HCT116 (cell line): ENCODE measurements around the gene ANKFN1. TPM values are rescaled to one million over a fixed set of nuclear protein-coding genes. Genes with fewer than 3 reads are reported as not detected.

Experiments
- ATAC-seq: fragments of 200-7000 bp; cut with Tn5 transposase; 2 replicates; pipeline ENCODE4 v1.9.1; 2020; ENCODE audit warnings: mild to moderate bottlenecking, moderate library complexity
- BruUV-seq: library from RNA; stranded (reverse); fragments of 400-500 nt; replicated peaks from 2 replicates; lab custom pipeline; 2021; lab: Mats Ljungman, UMichigan
- CTCF ChIA-PET: fragments of 300-600 bp; sonication (Branson Sonifier 250); formaldehyde crosslinking; loops from one replicate; lab custom pipeline; 2021; ENCODE audit warnings: antibody characterized with exemption; lab: Charles Lee
- POLR2A ChIA-PET: fragments of 300-600, 350-600 bp; sonication (Branson Sonifier 250); formaldehyde crosslinking; loops from one replicate; lab custom pipeline; 2021; ENCODE audit warnings: antibody characterized with exemption; lab: Charles Lee
- RAD21 ChIA-PET, 2 experiments: fragments of 300-600 bp; sonication (Branson Sonifier 250); formaldehyde crosslinking; loops; one replicate each; lab custom pipeline; 2023; ENCODE audit warnings: low total read pairs in 2 of 2; ENCODE audit not compliant: uncharacterized antibody in 2 of 2, unreplicated experiment in 2 of 2, low non-redundant PET in 1 of 2; lab: Charles Lee
- DNase-seq: peaks from one replicate; pipeline ENCODE4 v3.0.0-alpha.2; 2010; ENCODE audit warnings: low read depth, low spot score
- H2AFZ ChIP-seq: fragments of 200-600 bp; shearing (Covaris generic), sonication (generic); 2 replicates; pipeline ENCODE4 v1.6.1; 2017; ENCODE audit warnings: low read depth, mixed run types, mixed read lengths, antibody characterized with exemption, low read length; ENCODE audit not compliant: poor library complexity, severe bottlenecking
- H3K27ac ChIP-seq: 2 replicates; pipeline ENCODE4 v1.5.1; 2012; ENCODE audit warnings: low read depth, low read length
- H3K27me3 ChIP-seq: fragments of 200-600 bp; sonication (generic); 2 replicates; pipeline ENCODE4 v1.6.1; 2016; ENCODE audit warnings: mixed run types, low read length, mixed read lengths; ENCODE audit not compliant: insufficient read depth
- H3K36me3 ChIP-seq, 2 experiments: fragments of 200-500 bp in 1 of 2; fragments of 200-600 bp in 1 of 2; sonication (Bioruptor generic) in 1 of 2; sonication (generic) in 1 of 2; 2 replicates each; pipeline versions ENCODE4 v1.5.1 to v1.6.1; 2014 to 2016; ENCODE audit warnings: low read length in 2 of 2, inconsistent platforms in 1 of 2, mixed read lengths in 1 of 2, mixed run types in 1 of 2; ENCODE audit not compliant: insufficient read depth in 2 of 2, control insufficient read depth in 1 of 2
- H3K4me1 ChIP-seq, 2 experiments: fragments of 200-600 bp in 1 of 2; sonication (generic) in 1 of 2; 2 replicates each; pipeline versions ENCODE4 v1.5.1 to v1.6.1; 2012 to 2017; ENCODE audit warnings: low read length in 2 of 2, inconsistent platforms in 1 of 2, mild to moderate bottlenecking in 1 of 2, mixed read lengths in 1 of 2, mixed run types in 1 of 2, moderate library complexity in 1 of 2; ENCODE audit not compliant: insufficient read depth in 2 of 2, control insufficient read depth in 1 of 2
- H3K4me2 ChIP-seq: fragments of 200-600 bp; sonication (generic); 2 replicates; pipeline ENCODE4 v1.6.1; 2017; ENCODE audit warnings: mixed run types, low read length, mixed read lengths
- H3K4me3 ChIP-seq, 2 experiments: fragments of 200-600 bp in 1 of 2; sonication (generic) in 1 of 2; replicated peaks in 1 of 2; 2 replicates each; pipeline ENCODE4 v1.5.1; 2011 to 2016; ENCODE audit warnings: low read length in 2 of 2, control low read depth in 1 of 2, low read depth in 1 of 2, mild to moderate bottlenecking in 1 of 2, mixed read lengths in 1 of 2, mixed run types in 1 of 2
- H3K79me2 ChIP-seq: fragments of 200-600 bp; sonication (generic); 2 replicates; pipeline ENCODE4 v1.6.1; 2017; ENCODE audit warnings: mild to moderate bottlenecking, mixed run types, low read length, moderate library complexity, mixed read lengths; ENCODE audit not compliant: insufficient read depth
- H3K9ac ChIP-seq: fragments of 200-600 bp; sonication (generic); 2 replicates; pipeline ENCODE4 v1.6.1; 2016; ENCODE audit warnings: low read length, mixed read lengths
- H3K9me2 ChIP-seq: fragments of 200-600 bp; sonication (generic), shearing (Covaris generic); 2 replicates; pipeline ENCODE4 v1.6.1; 2017; ENCODE audit warnings: mixed run types, mild to moderate bottlenecking, moderate library complexity; ENCODE audit not compliant: insufficient read depth
- H3K9me3 ChIP-seq, 2 experiments: fragments of 200-500 bp in 1 of 2; fragments of 200-600 bp in 1 of 2; sonication (Bioruptor generic) in 1 of 2; sonication (generic) in 1 of 2; 2 replicates each; pipeline ENCODE4 v1.6.1; 2014 to 2017; ENCODE audit warnings: low read length in 2 of 2, mixed read lengths in 2 of 2, inconsistent platforms in 1 of 2, low read depth in 1 of 2, mild to moderate bottlenecking in 1 of 2, mixed run types in 1 of 2, moderate library complexity in 1 of 2; ENCODE audit not compliant: control insufficient read depth in 1 of 2, insufficient read depth in 1 of 2
- H4K20me1 ChIP-seq: fragments of 200-600 bp; sonication (generic), shearing (Covaris generic); 2 replicates; pipeline ENCODE4 v1.6.1; 2017; ENCODE audit warnings: mixed run types, mild to moderate bottlenecking, moderate library complexity; ENCODE audit not compliant: insufficient read depth
- RAD21 ChIP-seq: IDR thresholded peaks from 2 replicates; pipeline ENCODE4 v1.6.1; 2012; ENCODE audit warnings: low read depth, mild to moderate bottlenecking
- SP1 ChIP-seq: IDR thresholded peaks from 2 replicates; pipeline ENCODE4 v1.6.1; 2012; ENCODE audit warnings: low read depth
- TCF7L2 ChIP-seq: IDR thresholded peaks from 2 replicates; pipeline ENCODE4 v1.7.0; 2011; ENCODE audit warnings: borderline replicate concordance, inconsistent platforms; ENCODE audit not compliant: insufficient read depth, insufficient read length; ENCODE audit errors: extremely low read depth
- YY1 ChIP-seq: IDR thresholded peaks from 2 replicates; pipeline ENCODE4 v1.6.1; 2011; ENCODE audit warnings: low read length, low read depth, moderate library complexity, mild to moderate bottlenecking; ENCODE audit not compliant: insufficient replicate concordance; ENCODE audit errors: extremely low read depth
- ZNF274 ChIP-seq: fragments of 200-500 bp; sonication (Bioruptor generic); IDR thresholded peaks from 2 replicates; pipeline ENCODE4 v1.6.1; 2014; ENCODE audit warnings: mild to moderate bottlenecking, low read depth, low read length, inconsistent platforms
- intact Hi-C: fragments of 100-400 bp; cut with micrococcal nuclease; formaldehyde crosslinking; loops from 2 replicates; pipeline ENCODE4 v1.10.0; 2022
- total RNA-seq: library from RNA; stranded (reverse); gene quantifications from one replicate; pipeline ENCODE4 v1.2.1, GENCODE V29; 2021; ENCODE audit not compliant: unreplicated experiment
- TF ChIP-seq, protein P1 (sequence below): IDR thresholded peaks from 2 replicates; pipeline ENCODE4 v1.6.1; 2012; ENCODE audit warnings: low read depth

Gene ANKFN1
- total RNA-seq, 1 experiment from 2014 or later: 1.1 TPM

DNA sequence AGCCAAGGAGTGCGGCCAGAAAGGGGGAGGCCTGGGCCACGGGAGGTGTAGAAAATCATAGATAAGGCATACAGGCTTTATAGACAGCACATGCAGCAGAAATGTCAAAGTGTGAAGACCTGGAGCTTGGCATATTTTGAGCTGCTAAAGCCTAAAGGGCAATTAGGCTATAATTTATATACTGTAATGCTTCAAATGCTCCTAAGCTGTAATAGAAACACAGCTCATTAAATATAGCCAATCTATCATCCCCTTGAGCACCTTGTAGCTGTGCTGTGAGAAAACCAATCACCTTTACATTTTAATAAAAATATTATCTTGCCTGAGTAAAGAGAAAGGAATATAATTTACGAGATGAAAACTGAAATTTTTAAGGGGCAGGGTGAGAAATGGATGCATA is 342.3 kb downstream of the ANKFN1 start:
- no peak overlapping the region for H2AFZ ChIP-seq
- no peaks in the 10 kb centered on the region for H3K79me2 ChIP-seq
- H3K9ac ChIP-seq: no peak overlapping the region
- DNase-seq: no peak
- H3K27me3 ChIP-seq: peaks cover 45% of the 10 kb centered on the region
- TF ChIP-seq, protein P1, sequence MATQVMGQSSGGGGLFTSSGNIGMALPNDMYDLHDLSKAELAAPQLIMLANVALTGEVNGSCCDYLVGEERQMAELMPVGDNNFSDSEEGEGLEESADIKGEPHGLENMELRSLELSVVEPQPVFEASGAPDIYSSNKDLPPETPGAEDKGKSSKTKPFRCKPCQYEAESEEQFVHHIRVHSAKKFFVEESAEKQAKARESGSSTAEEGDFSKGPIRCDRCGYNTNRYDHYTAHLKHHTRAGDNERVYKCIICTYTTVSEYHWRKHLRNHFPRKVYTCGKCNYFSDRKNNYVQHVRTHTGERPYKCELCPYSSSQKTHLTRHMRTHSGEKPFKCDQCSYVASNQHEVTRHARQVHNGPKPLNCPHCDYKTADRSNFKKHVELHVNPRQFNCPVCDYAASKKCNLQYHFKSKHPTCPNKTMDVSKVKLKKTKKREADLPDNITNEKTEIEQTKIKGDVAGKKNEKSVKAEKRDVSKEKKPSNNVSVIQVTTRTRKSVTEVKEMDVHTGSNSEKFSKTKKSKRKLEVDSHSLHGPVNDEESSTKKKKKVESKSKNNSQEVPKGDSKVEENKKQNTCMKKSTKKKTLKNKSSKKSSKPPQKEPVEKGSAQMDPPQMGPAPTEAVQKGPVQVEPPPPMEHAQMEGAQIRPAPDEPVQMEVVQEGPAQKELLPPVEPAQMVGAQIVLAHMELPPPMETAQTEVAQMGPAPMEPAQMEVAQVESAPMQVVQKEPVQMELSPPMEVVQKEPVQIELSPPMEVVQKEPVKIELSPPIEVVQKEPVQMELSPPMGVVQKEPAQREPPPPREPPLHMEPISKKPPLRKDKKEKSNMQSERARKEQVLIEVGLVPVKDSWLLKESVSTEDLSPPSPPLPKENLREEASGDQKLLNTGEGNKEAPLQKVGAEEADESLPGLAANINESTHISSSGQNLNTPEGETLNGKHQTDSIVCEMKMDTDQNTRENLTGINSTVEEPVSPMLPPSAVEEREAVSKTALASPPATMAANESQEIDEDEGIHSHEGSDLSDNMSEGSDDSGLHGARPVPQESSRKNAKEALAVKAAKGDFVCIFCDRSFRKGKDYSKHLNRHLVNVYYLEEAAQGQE: no peak
- no peak for TF ChIP-seq ZNF274
- no peak for TF ChIP-seq YY1
- no peak for TF ChIP-seq TCF7L2
- no peak for TF ChIP-seq SP1
- no peak for TF ChIP-seq RAD21
- H3K4me3 ChIP-seq: no peak overlapping the region
- no peaks in the 10 kb centered on the region for H4K20me1 ChIP-seq
- no peaks in the 10 kb centered on the region for H3K9me2 ChIP-seq
- RAD21 ChIA-PET: no interaction called here
- BruUV-seq: no TSS peak
- CTCF ChIA-PET: interaction anchor here (1.0 kb wide), 1 partner anchor 16 kb away, joined by 3 read pairs; no protein-coding TSS in a partner anchor
- no peak overlapping the region for H3K4me2 ChIP-seq
- intact Hi-C loops: no loop called here
- no peaks in the 10 kb centered on the region for H3K36me3 ChIP-seq
- POLR2A ChIA-PET: no interaction called here
- no peaks in the 10 kb centered on the region for H3K4me1 ChIP-seq
- no peak for ATAC-seq
- H3K27ac ChIP-seq: no peak overlapping the region
- H3K9me3 ChIP-seq: no peaks in the 10 kb centered on the region
